Keratinocyte (primary cell): ENCODE data around the gene FRYL.

Experiments used
- EZH2 ChIP-seq: IDR thresholded peaks from one replicate; pipeline ENCODE4 v1.6.1; 2012; ENCODE audit warnings: inconsistent platforms, mild to moderate bottlenecking, low read length, moderate library complexity
- TF ChIP-seq, protein P1 (sequence below), 3 experiments: IDR thresholded peaks in 1 of 3; conservative IDR thresholded peaks in 1 of 3; optimal IDR thresholded peaks in 1 of 3; 2 replicates in 2 of 3; 3 replicates in 1 of 3; pipeline versions ENCODE3 to v1.5.1; 2011; ENCODE audit warnings: low read length in 3 of 3, mild to moderate bottlenecking in 3 of 3, moderate library complexity in 2 of 3, control low read depth in 1 of 3, inconsistent platforms in 1 of 3; ENCODE audit not compliant: insufficient read depth in 2 of 3; ENCODE audit errors: extremely low read depth in 1 of 3

GRCh38 chr4:48467891-48468290 is 312.2 kb downstream of the FRYL start:
- TF ChIP-seq, protein P1, sequence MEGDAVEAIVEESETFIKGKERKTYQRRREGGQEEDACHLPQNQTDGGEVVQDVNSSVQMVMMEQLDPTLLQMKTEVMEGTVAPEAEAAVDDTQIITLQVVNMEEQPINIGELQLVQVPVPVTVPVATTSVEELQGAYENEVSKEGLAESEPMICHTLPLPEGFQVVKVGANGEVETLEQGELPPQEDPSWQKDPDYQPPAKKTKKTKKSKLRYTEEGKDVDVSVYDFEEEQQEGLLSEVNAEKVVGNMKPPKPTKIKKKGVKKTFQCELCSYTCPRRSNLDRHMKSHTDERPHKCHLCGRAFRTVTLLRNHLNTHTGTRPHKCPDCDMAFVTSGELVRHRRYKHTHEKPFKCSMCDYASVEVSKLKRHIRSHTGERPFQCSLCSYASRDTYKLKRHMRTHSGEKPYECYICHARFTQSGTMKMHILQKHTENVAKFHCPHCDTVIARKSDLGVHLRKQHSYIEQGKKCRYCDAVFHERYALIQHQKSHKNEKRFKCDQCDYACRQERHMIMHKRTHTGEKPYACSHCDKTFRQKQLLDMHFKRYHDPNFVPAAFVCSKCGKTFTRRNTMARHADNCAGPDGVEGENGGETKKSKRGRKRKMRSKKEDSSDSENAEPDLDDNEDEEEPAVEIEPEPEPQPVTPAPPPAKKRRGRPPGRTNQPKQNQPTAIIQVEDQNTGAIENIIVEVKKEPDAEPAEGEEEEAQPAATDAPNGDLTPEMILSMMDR (optimal IDR thresholded peaks at IDR 0.05 in 1 of 3, IDR thresholded peaks at IDR 0.05 in 1 of 3, conservative IDR thresholded peaks at IDR 0.05 in 1 of 3; ENCODE audit: extremely low read depth in 1 of 3, insufficient read depth in 2 of 3, low read length in 3 of 3), result no peak
- TF ChIP-seq EZH2, result no peak
